Activated T-helper 2 cell treated with anti-CD3 and anti-CD28 coated beads, Interferon-gamma antibody, Interleukin-2, Interleukin-4, amounts not matched to agents 10 μg/mL and 5 μg/mL and 100 μg/mL, durations not matched to agents 14 hours and 24 hours and 36 hours (primary cell): ENCODE data around the gene GTF2A1. TPM values are rescaled to one million over a fixed set of nuclear protein-coding genes. Genes with fewer than 3 reads are reported as not detected.
A peak's percentile ranks its signal among the peaks of the same experiment; 100 is the strongest.

ENCODE experiments used
- DNase-seq: peaks from one replicate; pipeline ENCODE4 v3.0.0; 2021; ENCODE audit warnings: low spot score
- H3K27ac Mint-ChIP-seq: one replicate; pipeline ENCODE4 v1.8.0; 2021; ENCODE audit warnings: mixed read lengths
- H3K27me3 Mint-ChIP-seq: one replicate; pipeline ENCODE4 v1.8.0; 2021; ENCODE audit warnings: low read depth, mixed read lengths
- H3K36me3 Mint-ChIP-seq: one replicate; pipeline ENCODE4 v1.8.0; 2021; ENCODE audit warnings: low read depth, mixed read lengths
- H3K4me1 Mint-ChIP-seq: one replicate; pipeline ENCODE4 v1.8.0; 2021; ENCODE audit warnings: low read depth, mixed read lengths
- H3K4me3 Mint-ChIP-seq: one replicate; pipeline ENCODE4 v1.8.0; 2021; ENCODE audit warnings: low read depth, mild to moderate bottlenecking, moderate library complexity, mixed read lengths
- H3K9me3 Mint-ChIP-seq: one replicate; pipeline ENCODE4 v1.8.0; 2021; ENCODE audit warnings: mixed read lengths
- intact Hi-C: fragments of 100-400 bp; cut with micrococcal nuclease; formaldehyde crosslinking; loops from one replicate; pipeline ENCODE4 v1.15.1; 2023
- total RNA-seq: library from RNA; stranded (reverse); gene quantifications from 2 replicates; pipeline ENCODE4 v1.2.3, GENCODE V29; 2022

GTF2A1 gene
- total RNA-seq, result 41.2 and 45.1 TPM in 2 replicates

GRCh38 chr14:81220830-81221578 is at the start of gene GTF2A1:
Gene GTF2A1 (minus strand): TSS chr14:81220959. CDS start chr14:81220518, 441 bp downstream.
- peak within 1 kb of the TSS; percentile 100 for H3K4me3 Mint-ChIP-seq
- H3K36me3 Mint-ChIP-seq, result peaks cover 17% of the 10 kb centered on the region
- H3K4me1 Mint-ChIP-seq, result peaks cover 30% of the 10 kb centered on the region
- peaks cover 2% of the 10 kb centered on the region for H3K27me3 Mint-ChIP-seq
- H3K9me3 Mint-ChIP-seq, result no peaks in the 10 kb centered on the region
- peak within 1 kb of the TSS; percentile 100 for H3K27ac Mint-ChIP-seq
- intact Hi-C loops, result loop anchor here (1.0 kb wide), 1 partner anchor 312 kb away; the partner anchor contains the start of gene SEL1L
- peak; percentile 95 for DNase-seq

- Mint-ChIP-seq H3K4me1 (peaks cover 13% of the 10 kb centered on the region), H3K27ac (no peak overlapping the region), H3K36me3 (no peaks in the 10 kb centered on the region), H3K9me3 (no peaks in the 10 kb centered on the region), H3K4me3 (no peak overlapping the region), H3K27me3 (peaks cover 21% of the 10 kb centered on the region)
- no peak for DNase-seq
- intact Hi-C loops, result loop anchor here (1.0 kb wide), 1 partner anchor 183 kb away; no protein-coding TSS in a partner anchor
Measured at GRCh38 chr14:81269979-81270375, 49.2 kb upstream of the GTF2A1 start.

GRCh38 chr14:81269100-81269978 is 48.6 kb upstream of the GTF2A1 start:
- Mint-ChIP-seq H3K36me3 (no peaks in the 10 kb centered on the region), H3K4me1 (peaks cover 13% of the 10 kb centered on the region), H3K4me3 (no peak overlapping the region), H3K9me3 (no peaks in the 10 kb centered on the region), H3K27ac (no peak overlapping the region), H3K27me3 (peaks cover 19% of the 10 kb centered on the region)
- DNase-seq, result no peak
- intact Hi-C loops, result loop anchor here (1.0 kb wide), 1 partner anchor 184 kb away; no protein-coding TSS in a partner anchor

- intact Hi-C loops, result no loop called here
- no peak for DNase-seq
- Mint-ChIP-seq H3K27ac (no peak overlapping the region), H3K36me3 (no peaks in the 10 kb centered on the region), H3K27me3 (peaks cover 21% of the 10 kb centered on the region), H3K4me3 (no peak overlapping the region), H3K4me1 (peaks cover 13% of the 10 kb centered on the region), H3K9me3 (no peaks in the 10 kb centered on the region)
Measured at GRCh38 chr14:81268016-81268416, 47.3 kb upstream of the GTF2A1 start.

- H3K9me3 Mint-ChIP-seq, result no peaks in the 10 kb centered on the region
- H3K27ac Mint-ChIP-seq, result no peak overlapping the region
- peaks cover 13% of the 10 kb centered on the region for H3K4me1 Mint-ChIP-seq
- H3K4me3 Mint-ChIP-seq, result no peak overlapping the region
- H3K36me3 Mint-ChIP-seq, result no peaks in the 10 kb centered on the region
- no peak for DNase-seq
- peaks cover 26% of the 10 kb centered on the region for H3K27me3 Mint-ChIP-seq
- intact Hi-C loops, result no loop called here
Measured at GRCh38 chr14:81265636-81266169, 44.9 kb upstream of the GTF2A1 start.

- intact Hi-C loops, result no loop called here
- Mint-ChIP-seq H3K4me3 (no peak overlapping the region), H3K27me3 (peaks cover 29% of the 10 kb centered on the region), H3K4me1 (peaks cover 13% of the 10 kb centered on the region), H3K27ac (no peak overlapping the region), H3K9me3 (no peaks in the 10 kb centered on the region), H3K36me3 (no peaks in the 10 kb centered on the region)
- DNase-seq, result no peak
Measured at GRCh38 chr14:81264671-81265070, 43.9 kb upstream of the GTF2A1 start.

GRCh38 chr14:81263777-81264410 is 43.1 kb upstream of the GTF2A1 start:
- no peaks in the 10 kb centered on the region for H3K9me3 Mint-ChIP-seq
- peaks cover 32% of the 10 kb centered on the region for H3K27me3 Mint-ChIP-seq
- H3K27ac Mint-ChIP-seq, result no peak overlapping the region
- no peaks in the 10 kb centered on the region for H3K36me3 Mint-ChIP-seq
- intact Hi-C loops, result no loop called here
- H3K4me3 Mint-ChIP-seq, result no peak overlapping the region
- peaks cover 12% of the 10 kb centered on the region for H3K4me1 Mint-ChIP-seq
- no peak for DNase-seq

- intact Hi-C loops, result no loop called here
- H3K27me3 Mint-ChIP-seq, result peaks cover 18% of the 10 kb centered on the region
- H3K27ac Mint-ChIP-seq, result no peak overlapping the region
- no peaks in the 10 kb centered on the region for H3K9me3 Mint-ChIP-seq
- DNase-seq, result no peak
- no peaks in the 10 kb centered on the region for H3K4me1 Mint-ChIP-seq
- H3K36me3 Mint-ChIP-seq, result no peaks in the 10 kb centered on the region
- no peak overlapping the region for H3K4me3 Mint-ChIP-seq
Measured at GRCh38 chr14:81261176-81261575, 40.4 kb upstream of the GTF2A1 start.

GRCh38 chr14:81260732-81261131 is 40.0 kb upstream of the GTF2A1 start:
- Mint-ChIP-seq H3K4me1 (no peaks in the 10 kb centered on the region), H3K27me3 (peaks cover 16% of the 10 kb centered on the region), H3K36me3 (no peaks in the 10 kb centered on the region), H3K4me3 (no peak overlapping the region), H3K27ac (no peak overlapping the region), H3K9me3 (no peaks in the 10 kb centered on the region)
- intact Hi-C loops, result no loop called here
- DNase-seq, result no peak

GRCh38 chr14:81256289-81256960 is 35.7 kb upstream of the GTF2A1 start:
- H3K9me3 Mint-ChIP-seq, result no peaks in the 10 kb centered on the region
- intact Hi-C loops, result no loop called here
- no peak overlapping the region for H3K27ac Mint-ChIP-seq

GRCh38 chr14:81252278-81252677 is 31.5 kb upstream of the GTF2A1 start:
- Mint-ChIP-seq H3K36me3 (no peaks in the 10 kb centered on the region), H3K27me3 (peaks cover 2% of the 10 kb centered on the region), H3K27ac (no peak overlapping the region), H3K9me3 (no peaks in the 10 kb centered on the region), H3K4me1 (no peaks in the 10 kb centered on the region), H3K4me3 (no peak overlapping the region)
- intact Hi-C loops, result no loop called here
- DNase-seq, result no peak

More at GRCh38 chr14:81256289-81256960, 35.7 kb upstream of the GTF2A1 start:
- DNase-seq, result no peak
- Mint-ChIP-seq H3K4me3 (no peak overlapping the region), H3K4me1 (no peaks in the 10 kb centered on the region), H3K27me3 (peaks cover 11% of the 10 kb centered on the region), H3K36me3 (no peaks in the 10 kb centered on the region)

- Mint-ChIP-seq H3K9me3 (peaks cover 21% of the 10 kb centered on the region), H3K36me3 (no peaks in the 10 kb centered on the region), H3K27ac (no peak overlapping the region), H3K27me3 (peaks cover 2% of the 10 kb centered on the region), H3K4me3 (no peak overlapping the region), H3K4me1 (no peaks in the 10 kb centered on the region)
- intact Hi-C loops, result no loop called here
- DNase-seq, result no peak
Measured at GRCh38 chr14:81247271-81247766, 26.6 kb upstream of the GTF2A1 start.
